SK-N-MC (cell line): Measurements from ENCODE around the gene NDUFA13.

Source experiments
- DNase-seq: peaks from one replicate; pipeline ENCODE4 v3.0.0-alpha.2; 2011; ENCODE audit warnings: low read depth, low spot score
- H3K27ac ChIP-seq: fragments of 200-600 bp; sonication (generic); 2 replicates; pipeline ENCODE4 v1.5.1; 2016; ENCODE audit warnings: mixed run types
- H3K36me3 ChIP-seq: fragments of 200-600 bp; sonication (generic); 2 replicates; pipeline ENCODE4 v1.6.1; 2017; ENCODE audit warnings: antibody characterized with exemption, low read length, mixed read lengths; ENCODE audit not compliant: insufficient read depth
- H3K4me3 ChIP-seq: fragments of 200-600 bp; sonication (generic); 2 replicates; pipeline ENCODE4 v1.5.1; 2016
- H3K9ac ChIP-seq: fragments of 200-600 bp; sonication (generic); 2 replicates; pipeline ENCODE4 v1.8.0; 2017; ENCODE audit warnings: mixed run types, mixed read lengths; ENCODE audit not compliant: insufficient read length
- H3K9me3 ChIP-seq: fragments of 200-600 bp; sonication (generic); 2 replicates; pipeline ENCODE4 v1.6.1; 2017; ENCODE audit warnings: low read depth, mild to moderate bottlenecking, antibody characterized with exemption, low read length, moderate library complexity, mixed read lengths
- EZH2 ChIP-seq: fragments of 200-600 bp; sonication (generic); IDR thresholded peaks from one replicate; pipeline ENCODE4 v1.6.1; 2017; ENCODE audit warnings: antibody characterized with exemption
- FOXP2 ChIP-seq: optimal IDR thresholded peaks from 2 replicates; pipeline ENCODE3; 2011; ENCODE audit warnings: mild to moderate bottlenecking, moderate library complexity; ENCODE audit not compliant: insufficient read depth; ENCODE audit errors: extremely low read length, control extremely low read depth
- POLR2AphosphoS5 ChIP-seq: IDR thresholded peaks from 2 replicates; pipeline ENCODE4 v1.6.1; 2012; ENCODE audit warnings: mild to moderate bottlenecking, low read depth, low read length, borderline replicate concordance

Gene NDUFA13

GRCh38 chr19:19540064-19540714 lies 24.2 kb downstream of the NDUFA13 start:
- Histone ChIP-seq H3K27ac (no peak overlapping the region), H3K36me3 (no peaks in the 10 kb centered on the region), H3K9me3 (no peaks in the 10 kb centered on the region), H3K9ac (no peak overlapping the region), H3K4me3 (no peak overlapping the region; the same call in 1 of the 2 replicates)
- no peak for DNase-seq
- TF ChIP-seq POLR2AphosphoS5 (no peak), EZH2 (no peak), FOXP2 (no peak)

DNA sequence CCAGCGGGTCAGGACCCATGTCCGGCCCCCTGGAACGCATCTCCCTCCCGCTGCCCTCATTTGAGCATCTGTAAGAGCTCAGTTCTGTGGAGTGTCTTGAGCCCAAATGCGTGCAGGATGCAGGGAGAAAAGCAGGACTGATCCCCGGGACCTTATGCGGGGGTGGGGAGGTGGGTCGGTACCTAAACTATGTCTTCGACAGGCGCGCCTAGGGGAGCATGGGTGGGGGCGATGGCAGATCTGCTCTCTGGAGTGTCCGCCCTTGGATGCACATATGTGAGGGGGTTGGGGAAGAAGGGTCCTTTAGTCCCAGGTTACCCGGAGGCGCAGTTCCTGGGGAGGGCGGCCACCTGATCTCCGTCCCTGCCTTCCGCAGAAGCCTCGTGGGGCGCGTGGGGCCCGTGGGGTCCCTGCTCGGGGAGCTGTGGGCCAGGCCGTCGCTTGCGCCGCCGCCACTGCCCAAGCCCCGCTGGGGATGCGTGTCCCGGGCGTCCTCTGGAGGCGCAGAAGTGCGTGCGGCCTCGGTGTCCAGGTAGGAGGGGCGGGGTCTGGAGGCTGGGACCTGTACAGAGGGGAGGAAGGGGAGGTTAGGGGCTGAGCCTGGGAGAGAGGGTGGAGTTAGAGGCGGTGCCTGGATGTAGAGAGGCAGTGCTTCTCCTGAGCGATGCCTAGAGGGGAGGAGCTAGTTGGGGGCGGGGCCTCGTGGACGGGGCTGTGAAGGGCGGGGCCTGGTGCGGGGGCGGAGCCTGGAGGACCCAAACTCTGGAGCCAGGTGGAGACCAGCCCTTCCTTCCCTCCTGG lies 24.9 kb downstream of the NDUFA13 start:
- peak overlapping the region; percentile 22; the same call in 1 of the 2 replicates for H3K4me3 ChIP-seq
- no peaks in the 10 kb centered on the region for H3K36me3 ChIP-seq
- H3K9me3 ChIP-seq: no peaks in the 10 kb centered on the region
- no peak for DNase-seq
- H3K9ac ChIP-seq: no peak overlapping the region
- TF ChIP-seq POLR2AphosphoS5 (no peak), EZH2 (no peak), FOXP2 (no peak)
- no peak overlapping the region for H3K27ac ChIP-seq

DNA sequence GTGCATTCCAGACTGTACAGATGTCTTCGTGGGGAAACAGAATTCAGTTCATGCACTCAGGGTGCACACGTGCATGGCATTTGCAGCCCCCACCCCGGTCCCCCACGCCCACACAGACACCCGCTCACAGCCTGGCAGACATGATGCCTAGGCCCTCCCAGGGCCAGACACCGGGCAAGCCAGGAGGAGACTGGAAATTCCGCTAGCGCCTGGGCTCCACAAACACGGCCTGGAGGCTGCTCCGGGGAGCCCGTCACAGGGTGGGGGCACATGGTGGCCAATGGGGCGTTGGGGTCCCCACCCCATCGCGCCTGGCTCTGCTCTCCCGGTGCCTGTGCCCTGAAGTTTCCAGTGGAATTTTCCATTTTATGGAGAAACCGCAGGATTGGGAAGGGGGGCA lies 25.6 kb downstream of the NDUFA13 start:
- no peaks in the 10 kb centered on the region for H3K9me3 ChIP-seq
- H3K9ac ChIP-seq: no peak overlapping the region
- TF ChIP-seq EZH2 (no peak), POLR2AphosphoS5 (no peak), FOXP2 (no peak)
- no peak for DNase-seq
- no peaks in the 10 kb centered on the region for H3K36me3 ChIP-seq
- no peak overlapping the region for H3K4me3 ChIP-seq
- H3K27ac ChIP-seq: no peak overlapping the region

GRCh38 chr19:19542507-19542906 lies 26.5 kb downstream of the NDUFA13 start:
- no peak for DNase-seq
- H3K36me3 ChIP-seq: no peaks in the 10 kb centered on the region
- TF ChIP-seq POLR2AphosphoS5 (no peak), EZH2 (no peak), FOXP2 (no peak)
- H3K9me3 ChIP-seq: no peaks in the 10 kb centered on the region
- no peak overlapping the region for H3K4me3 ChIP-seq
- no peak overlapping the region for H3K27ac ChIP-seq
- H3K9ac ChIP-seq: no peak overlapping the region

DNA sequence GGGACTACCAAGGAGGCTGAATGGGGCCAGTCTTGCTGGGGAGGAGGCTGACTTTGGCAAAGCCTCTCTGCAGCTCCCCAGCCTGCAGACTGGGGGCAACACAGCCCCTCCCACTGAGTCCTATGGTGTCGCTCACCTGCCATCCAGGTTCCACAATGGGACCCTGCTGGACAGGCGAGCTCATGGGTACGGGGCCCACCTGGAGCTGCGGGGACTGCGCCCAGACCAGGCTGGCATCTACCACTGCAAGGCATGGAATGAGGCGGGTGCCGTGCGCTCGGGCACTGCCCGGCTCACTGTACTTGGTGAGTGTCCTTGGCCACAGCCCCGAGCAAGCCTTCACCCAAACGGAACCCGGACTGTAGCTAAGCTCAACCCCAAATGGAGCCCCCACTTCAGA lies 27.1 kb downstream of the NDUFA13 start:
- no peak for DNase-seq
- no peak overlapping the region for H3K9ac ChIP-seq
- no peak overlapping the region for H3K27ac ChIP-seq
- TF ChIP-seq POLR2AphosphoS5 (no peak), EZH2 (no peak), FOXP2 (no peak)
- no peaks in the 10 kb centered on the region for H3K9me3 ChIP-seq
- no peaks in the 10 kb centered on the region for H3K36me3 ChIP-seq
- H3K4me3 ChIP-seq: no peak overlapping the region

GRCh38 chr19:19543640-19544039 lies 27.6 kb downstream of the NDUFA13 start:
- TF ChIP-seq FOXP2 (no peak), EZH2 (no peak), POLR2AphosphoS5 (no peak)
- H3K9ac ChIP-seq: no peak overlapping the region
- no peak overlapping the region for H3K27ac ChIP-seq
- no peak for DNase-seq
- no peaks in the 10 kb centered on the region for H3K9me3 ChIP-seq
- H3K4me3 ChIP-seq: no peak overlapping the region
- H3K36me3 ChIP-seq: no peaks in the 10 kb centered on the region

DNA sequence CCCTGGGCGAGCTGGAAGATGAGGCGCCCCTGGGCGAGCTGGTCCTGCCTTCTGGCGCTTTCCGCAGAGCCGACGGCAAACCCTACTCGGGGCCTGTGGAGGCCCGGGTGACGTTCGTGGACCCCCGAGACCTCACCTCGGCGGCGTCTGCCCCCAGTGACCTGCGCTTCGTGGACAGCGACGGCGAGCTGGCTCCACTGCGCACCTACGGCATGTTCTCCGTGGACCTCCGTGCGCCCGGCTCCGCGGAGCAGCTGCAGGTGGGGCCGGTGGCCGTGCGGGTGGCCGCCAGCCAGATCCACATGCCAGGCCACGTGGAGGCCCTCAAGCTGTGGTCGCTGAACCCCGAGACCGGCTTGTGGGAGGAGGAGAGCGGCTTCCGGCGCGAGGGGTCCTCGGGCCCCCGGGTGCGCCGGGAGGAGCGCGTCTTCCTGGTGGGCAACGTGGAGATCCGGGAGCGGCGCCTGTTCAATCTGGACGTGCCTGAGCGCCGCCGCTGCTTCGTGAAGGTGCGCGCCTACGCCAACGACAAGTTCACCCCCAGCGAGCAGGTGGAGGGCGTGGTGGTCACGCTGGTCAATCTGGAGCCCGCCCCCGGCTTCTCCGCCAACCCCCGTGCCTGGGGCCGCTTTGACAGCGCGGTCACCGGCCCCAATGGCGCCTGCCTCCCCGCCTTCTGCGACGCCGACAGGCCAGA lies 28.4 kb downstream of the NDUFA13 start:
- Histone ChIP-seq H3K27ac (no peak overlapping the region), H3K9me3 (no peaks in the 10 kb centered on the region), H3K9ac (no peak overlapping the region), H3K36me3 (no peaks in the 10 kb centered on the region), H3K4me3 (no peak overlapping the region)
- DNase-seq: no peak
- TF ChIP-seq FOXP2: no peak
- no peak for TF ChIP-seq POLR2AphosphoS5
- no peak for TF ChIP-seq EZH2

DNA sequence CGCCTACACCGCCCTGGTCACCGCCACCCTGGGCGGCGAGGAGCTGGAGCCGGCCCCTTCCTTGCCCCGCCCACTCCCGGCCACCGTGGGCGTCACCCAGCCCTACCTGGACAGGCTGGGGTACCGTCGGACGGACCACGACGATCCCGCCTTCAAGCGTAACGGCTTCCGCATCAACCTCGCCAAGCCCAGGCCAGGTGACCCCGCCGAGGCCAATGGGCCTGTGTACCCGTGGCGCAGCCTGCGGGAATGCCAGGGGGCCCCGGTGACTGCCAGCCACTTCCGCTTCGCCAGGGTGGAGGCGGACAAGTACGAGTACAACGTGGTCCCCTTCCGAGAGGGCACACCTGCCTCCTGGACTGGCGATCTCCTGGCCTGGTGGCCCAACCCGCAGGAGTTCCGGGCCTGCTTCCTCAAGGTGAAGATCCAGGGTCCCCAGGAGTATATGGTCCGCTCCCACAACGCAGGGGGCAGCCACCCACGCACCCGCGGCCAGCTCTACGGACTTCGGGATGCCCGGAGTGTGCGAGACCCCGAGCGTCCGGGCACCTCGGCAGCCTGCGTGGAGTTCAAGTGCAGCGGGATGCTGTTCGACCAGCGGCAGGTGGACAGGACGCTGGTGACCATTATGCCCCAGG lies 29.0 kb downstream of the NDUFA13 start:
- no peak for DNase-seq
- Histone ChIP-seq H3K27ac (no peak overlapping the region), H3K9me3 (no peaks in the 10 kb centered on the region), H3K4me3 (no peak overlapping the region), H3K9ac (no peak overlapping the region), H3K36me3 (no peaks in the 10 kb centered on the region)
- TF ChIP-seq FOXP2 (no peak), POLR2AphosphoS5 (no peak)
